IMR-90 (cell line): Measurements from ENCODE around the gene PABPN1. TPM values are rescaled to one million over a fixed set of nuclear protein-coding genes. Genes with fewer than 3 reads are reported as not detected.

Experiments
- ATAC-seq: fragments of 200-7000 bp; cut with Tn5 transposase; 2 replicates; pipeline ENCODE4 v1.9.1; 2020; ENCODE audit warnings: low read depth, mild to moderate bottlenecking, moderate library complexity
- BruUV-seq: library from RNA; stranded (reverse); fragments of 400-500 nt; replicated peaks from 2 replicates; lab custom pipeline; 2021; lab: Mats Ljungman, UMichigan
- CTCF ChIA-PET: fragments of 300-600 bp; formaldehyde crosslinking; extraction: SDS; loops from one replicate; lab custom pipeline; 2021; ENCODE audit warnings: antibody characterized with exemption; lab: Yijun Ruan, JAX
- POLR2A ChIA-PET: fragments of 300-600 bp; sonication (Branson Sonifier 250); formaldehyde crosslinking; loops from one replicate; lab custom pipeline; 2022; ENCODE audit warnings: antibody characterized with exemption; ENCODE audit not compliant: unreplicated experiment; lab: Charles Lee
- DNase-seq: peaks from one replicate; pipeline ENCODE4 v3.0.0; 2013
- H2AFZ ChIP-seq: replicated peaks from 2 replicates; pipeline ENCODE3; 2013; ENCODE audit warnings: low read length, mild to moderate bottlenecking; ENCODE audit not compliant: poor library complexity
- H2AK5ac ChIP-seq: 2 replicates; pipeline ENCODE4 v1.6.1; 2013; ENCODE audit warnings: low read depth, low read length, inconsistent platforms
- H2AK9ac ChIP-seq: replicated peaks from 2 replicates; pipeline ENCODE3; 2013; ENCODE audit warnings: mild to moderate bottlenecking, low read depth, low read length, moderate library complexity; ENCODE audit not compliant: poor library complexity
- H2BK120ac ChIP-seq: 2 replicates; pipeline ENCODE4 v1.6.1; 2013; ENCODE audit warnings: low read depth, low read length, inconsistent platforms
- H2BK15ac ChIP-seq: 3 replicates; pipeline ENCODE4 v1.6.1; 2013; ENCODE audit warnings: low read depth, low read length, inconsistent platforms
- H2BK20ac ChIP-seq: 2 replicates; pipeline ENCODE4 v1.6.1; 2013; ENCODE audit warnings: low read depth, mild to moderate bottlenecking, inconsistent platforms, low read length, moderate library complexity
- H2BK5ac ChIP-seq: 2 replicates; pipeline ENCODE4 v1.6.1; 2013; ENCODE audit warnings: mild to moderate bottlenecking, low read depth, low read length, inconsistent platforms; ENCODE audit not compliant: poor library complexity, severe bottlenecking
- H3K14ac ChIP-seq: replicated peaks from 2 replicates; pipeline ENCODE4 v1.6.1; 2013; ENCODE audit warnings: low read depth, low read length, inconsistent platforms
- H3K18ac ChIP-seq: 2 replicates; pipeline ENCODE4 v1.6.1; 2013; ENCODE audit warnings: low read depth, low read length, control low read depth
- H3K23ac ChIP-seq: 2 replicates; pipeline ENCODE4 v1.6.1; 2013; ENCODE audit warnings: low read depth, low read length, inconsistent platforms
- H3K27ac ChIP-seq: 2 replicates; pipeline ENCODE4 v1.5.1; 2013; ENCODE audit warnings: mild to moderate bottlenecking, control low read depth, low read length; ENCODE audit not compliant: insufficient read depth
- H3K27me3 ChIP-seq: 2 replicates; pipeline ENCODE4 v1.6.1; 2013; ENCODE audit warnings: low read length; ENCODE audit not compliant: control insufficient read depth, insufficient read depth
- H3K36me3 ChIP-seq: 2 replicates; pipeline ENCODE4 v1.6.1; 2013; ENCODE audit warnings: low read length, mixed read lengths; ENCODE audit not compliant: control insufficient read depth, insufficient read depth
- H3K4ac ChIP-seq: 2 replicates; pipeline ENCODE4 v1.6.1; 2013; ENCODE audit warnings: low read depth, low read length, inconsistent platforms
- H3K4me1 ChIP-seq: 2 replicates; pipeline ENCODE4 v1.6.1; 2013; ENCODE audit warnings: low read length, mixed read lengths; ENCODE audit not compliant: control insufficient read depth, insufficient read depth
- H3K4me2 ChIP-seq: 2 replicates; pipeline ENCODE4 v1.6.1; 2013; ENCODE audit warnings: low read depth, mild to moderate bottlenecking, control low read depth, low read length, moderate library complexity
- H3K4me3 ChIP-seq: 2 replicates; pipeline ENCODE4 v1.5.1; 2013; ENCODE audit warnings: low read depth, mild to moderate bottlenecking, control low read depth, low read length, moderate library complexity; ENCODE audit not compliant: insufficient read depth
- H3K56ac ChIP-seq: 2 replicates; pipeline ENCODE4 v1.6.1; 2013; ENCODE audit warnings: low read length, inconsistent platforms; ENCODE audit not compliant: insufficient read depth; ENCODE audit errors: extremely low read depth
- H3K79me1 ChIP-seq, 2 experiments: 2 replicates each; pipeline ENCODE4 v1.6.1; 2013; ENCODE audit warnings: low read length in 2 of 2, inconsistent platforms in 1 of 2, low read depth in 1 of 2
- H3K9ac ChIP-seq: 2 replicates; pipeline ENCODE4 v1.6.1; 2013; ENCODE audit warnings: low read depth, low read length, control low read depth
- H3K9me1 ChIP-seq: 2 replicates; pipeline ENCODE4 v1.6.1; 2013; ENCODE audit warnings: low read length, inconsistent platforms; ENCODE audit not compliant: insufficient read depth
- H3K9me3 ChIP-seq: 2 replicates; pipeline ENCODE4 v1.6.1; 2013; ENCODE audit warnings: low read length; ENCODE audit not compliant: control insufficient read depth, insufficient read depth
- H4K20me1 ChIP-seq: 2 replicates; pipeline ENCODE4 v1.6.1; 2013; ENCODE audit warnings: low read length, inconsistent platforms; ENCODE audit not compliant: insufficient read depth
- H4K5ac ChIP-seq: 2 replicates; pipeline ENCODE4 v1.6.1; 2013; ENCODE audit warnings: mild to moderate bottlenecking, low read depth, low read length, control low read depth
- H4K8ac ChIP-seq, 2 experiments: 2 replicates each; pipeline ENCODE4 v1.6.1; 2013; ENCODE audit warnings: low read depth in 2 of 2, low read length in 2 of 2, control low read depth in 1 of 2, inconsistent platforms in 1 of 2
- H4K91ac ChIP-seq: 2 replicates; pipeline ENCODE4 v1.6.1; 2013; ENCODE audit warnings: low read depth, low read length, inconsistent platforms; ENCODE audit not compliant: insufficient read depth
- BHLHE40 ChIP-seq: fragments of 150-350 bp; IDR thresholded peaks from 2 replicates; pipeline ENCODE4 v1.6.1; 2016; ENCODE audit warnings: mild to moderate bottlenecking, low read depth, low read length
- CEBPB ChIP-seq: IDR thresholded peaks from 2 replicates; pipeline ENCODE4 v1.6.1; 2012; ENCODE audit warnings: low read depth, low read length, improper control_type of control experiment
- CHD1 ChIP-seq: IDR thresholded peaks from 2 replicates; pipeline ENCODE4 v1.6.1; 2012; ENCODE audit warnings: low read depth, low read length, improper control_type of control experiment
- CTCF ChIP-seq: conservative IDR thresholded peaks from 2 replicates; pipeline ENCODE4 v1.5.1; 2012; ENCODE audit warnings: mild to moderate bottlenecking, low read depth, low read length, improper control_type of control experiment
- ELK1 ChIP-seq: fragments of 150-350 bp; IDR thresholded peaks from 2 replicates; pipeline ENCODE4 v1.6.1; 2016; ENCODE audit warnings: low read depth, mild to moderate bottlenecking, low read length, moderate library complexity, borderline replicate concordance
- FOS ChIP-seq: fragments of 150-350 bp; IDR thresholded peaks from 2 replicates; pipeline ENCODE4 v1.6.1; 2016; ENCODE audit warnings: low read depth, low read length
- MAFK ChIP-seq: IDR thresholded peaks from 2 replicates; pipeline ENCODE4 v1.6.1; 2012; ENCODE audit warnings: low read depth, low read length, improper control_type of control experiment
- MAZ ChIP-seq: IDR thresholded peaks from 2 replicates; pipeline ENCODE4 v1.6.1; 2012; ENCODE audit warnings: low read depth, mild to moderate bottlenecking, low read length, improper control_type of control experiment, moderate library complexity, borderline replicate concordance
- MXI1 ChIP-seq: IDR thresholded peaks from 2 replicates; pipeline ENCODE4 v1.6.1; 2012; ENCODE audit warnings: low read depth, mild to moderate bottlenecking, low read length, moderate library complexity, borderline replicate concordance
- NFE2L2 ChIP-seq: fragments of 150-350 bp; IDR thresholded peaks from 2 replicates; pipeline ENCODE4 v1.6.1; 2016; ENCODE audit warnings: low read depth, mild to moderate bottlenecking, low read length
- POLR2A ChIP-seq: IDR thresholded peaks from 2 replicates; pipeline ENCODE4 v1.6.1; 2012; ENCODE audit warnings: mild to moderate bottlenecking, low read depth, low read length
- RAD21 ChIP-seq: IDR thresholded peaks from 2 replicates; pipeline ENCODE4 v1.6.1; 2012; ENCODE audit warnings: low read length, improper control_type of control experiment
- RCOR1 ChIP-seq: IDR thresholded peaks from 2 replicates; pipeline ENCODE4 v1.6.1; 2012; ENCODE audit warnings: mild to moderate bottlenecking, low read length, improper control_type of control experiment; ENCODE audit not compliant: insufficient replicate concordance
- RFX5 ChIP-seq: IDR thresholded peaks from 2 replicates; pipeline ENCODE4 v1.8.0; 2012; ENCODE audit warnings: low read depth, mild to moderate bottlenecking, low read length, moderate library complexity
- SMC3 ChIP-seq: fragments of 150-350 bp; IDR thresholded peaks from 2 replicates; pipeline ENCODE4 v1.6.1; 2016; ENCODE audit warnings: low read depth, mild to moderate bottlenecking, antibody characterized with exemption, low read length, moderate library complexity
- USF2 ChIP-seq: fragments of 150-350 bp; IDR thresholded peaks from 2 replicates; pipeline ENCODE4 v1.6.1; 2017; ENCODE audit warnings: mild to moderate bottlenecking, antibody characterized with exemption, low read length, low read depth
- WGBS, 2 experiments: methylation state at CpG; one replicate each; pipeline versions ENCODE4 v1.1.5 to v1.1.7; 2013; ENCODE audit warnings: missing lambda C conversion rate in 2 of 2; ENCODE audit not compliant: insufficient read length in 1 of 2; ENCODE audit errors: extremely low coverage in 2 of 2; 5-methylcytosine and 5-hydroxymethylcytosine counted together
- dilution Hi-C: fragments of 300-500 bp; cut with HindIII; formaldehyde crosslinking; loops from one replicate; pipeline ENCODE4 v1.14.3; 2018; ENCODE audit warnings: low sequenced_read_pairs; ENCODE audit not compliant: unreplicated experiment
- in situ Hi-C: fragments of 300-500 bp; cut with MboI; formaldehyde crosslinking; loops from 3 replicates; pipeline ENCODE4 v1.14.3; 2019; ENCODE audit warnings: low sequenced_read_pairs, inconsistent platforms, mixed read lengths
- intact Hi-C: fragments of 100-400 bp; cut with micrococcal nuclease; formaldehyde crosslinking; loops from 2 replicates; pipeline ENCODE4 v1.10.0; 2022
- polyA plus RNA-seq, 3 experiments: library from polyadenylated mRNA; depleted of rRNA; stranded (reverse); fragments of >200 nt; gene quantifications; 2 replicates each; pipeline ENCODE4 v1.2.3, GENCODE V29; 2012; ENCODE audit warnings: low replicate concordance in 1 of 3
- total RNA-seq: library from RNA; depleted of rRNA; stranded (reverse); fragments of >200 nt; gene quantifications from 2 replicates; pipeline ENCODE4 v1.2.3, GENCODE V29; 2012

PABPN1 gene
- total and polyA plus RNA-seq, 2 of the 4 experiments (the other 2 are of a cell fraction), result 104 to 211 TPM

GRCh38 chr14:23356662-23357061 lies 35.4 kb downstream of the PABPN1 start:
- Histone ChIP-seq H3K27ac (no peak overlapping the region), H3K9me1 (peaks cover 6% of the 10 kb centered on the region; the same call in 1 of the 2 replicates), H2AFZ (no peak overlapping the region), H2BK20ac (no peak overlapping the region), H3K9me3 (no peaks in the 10 kb centered on the region), H2BK15ac (no peak overlapping the region), H3K4me2 (no peak overlapping the region), H3K23ac (no peak overlapping the region), H4K20me1 (peaks cover 6% of the 10 kb centered on the region; the same call in 1 of the 2 replicates), H4K91ac (no peak overlapping the region), H3K56ac (no peak overlapping the region), H3K4ac (no peak overlapping the region), H3K36me3 (peaks cover 36% of the 10 kb centered on the region), H3K4me3 (no peak overlapping the region), H2BK5ac (no peak overlapping the region), H3K18ac (no peak overlapping the region), H4K5ac (no peak overlapping the region), H2AK5ac (no peak overlapping the region), H2AK9ac (no peak overlapping the region), H3K4me1 (peaks cover 4% of the 10 kb centered on the region), H2BK120ac (no peak overlapping the region), H4K8ac (no peak overlapping the region), H3K9ac (no peak overlapping the region), H3K14ac (no peak overlapping the region), H3K27me3 (no peaks in the 10 kb centered on the region), H3K79me1 (peaks cover 4 to 15% of the 10 kb centered on the region in 2 experiments; a peak in 2 of 4 replicates)
- intact Hi-C loops (no loop called here), dilution Hi-C loops (no loop called here), in situ Hi-C loops (no loop called here)
- POLR2A ChIA-PET, result no interaction called here
- CTCF ChIA-PET, result no interaction called here
- DNase-seq, result no peak
- TF ChIP-seq CTCF (no peak), POLR2A (no peak), BHLHE40 (no peak), CHD1 (no peak), MAFK (no peak), MAZ (no peak), MXI1 (no peak), FOS (no peak), CEBPB (no peak), RAD21 (no peak), NFE2L2 (no peak), USF2 (no peak), RFX5 (no peak), RCOR1 (no peak), SMC3 (no peak), ELK1 (no peak)
- 96% methylated on average over 4 of the region's 4 CpGs; no CpG with 5 or more reads in 1 of the 2 experiments for WGBS, 2 experiments
- no TSS peak for BruUV-seq
- no peak for ATAC-seq
